Measurements from ENCODE around the gene PLCG2. TPM values are rescaled to one million over a fixed set of nuclear protein-coding genes. Genes with fewer than 3 reads are reported as not detected.

PLCG2 gene
- total and polyA plus RNA-seq, 2 of the 8 experiments (the other 6 are each of a cell fraction or from before 2014, with no cell fraction given), result 6.1 to 6.9 TPM

DNA sequence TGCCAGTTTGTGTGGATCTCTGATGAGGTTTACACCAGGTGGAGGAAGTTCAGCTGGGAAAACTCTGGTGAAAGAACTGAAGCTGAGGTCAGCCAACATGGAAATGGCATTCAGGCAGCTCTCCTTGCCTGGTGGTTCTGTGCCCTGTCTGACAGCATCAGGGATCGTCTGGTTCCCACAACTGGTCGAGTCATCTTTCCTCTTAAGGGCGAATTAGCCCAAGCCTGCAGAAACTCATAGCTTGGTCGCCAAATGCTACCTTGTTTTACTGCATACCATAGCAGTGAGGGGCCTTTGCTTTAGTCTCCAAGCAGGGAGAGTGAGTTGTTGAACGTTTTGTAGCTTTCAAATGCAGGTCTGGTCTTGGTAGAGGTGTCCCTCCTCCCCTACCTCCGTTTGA is 7.2 kb downstream of the PLCG2 start:
- Histone ChIP-seq H4K20me1 (replicated peaks in 1 of 2; ENCODE audit: control insufficient read depth in 1 of 2, insufficient read depth in 2 of 2, low read length in 2 of 2) (no peaks in the 10 kb centered on the region), H3K4me3 (ENCODE audit: extremely low read depth in 1 of 4, insufficient read depth in 2 of 4, low read depth in 3 of 4, low read length in 4 of 4) (no peak overlapping the region), H3K36me3 (ENCODE audit: control insufficient read depth in 2 of 4, insufficient read depth in 4 of 4, low read length in 3 of 4) (no peaks in the 10 kb centered on the region), H3K27me3 (replicated peaks in 1 of 4; ENCODE audit: control insufficient read depth in 3 of 4, extremely low read depth in 1 of 4, insufficient read depth in 3 of 4, low read length in 3 of 4) (peaks cover 0 to 4% (median 2%) of the 10 kb centered on the region in 4 experiments; a peak in 3 of 7 replicates), H3K14ac (ENCODE audit: insufficient read length) (no peak overlapping the region), H3K79me2 (ENCODE audit: control insufficient read depth in 1 of 2, insufficient read depth in 2 of 2, low read length in 2 of 2) (no peaks in the 10 kb centered on the region), H3K4me1 (replicated peaks in 1 of 4; ENCODE audit: control insufficient read depth in 3 of 4, insufficient read depth in 4 of 4, low read length in 3 of 4) (peaks cover 0 to 2% (median 0%) of the 10 kb centered on the region in 4 experiments; a peak in 3 of 7 replicates), H3K79me1 (ENCODE audit: low read depth, low read length) (no peaks in the 10 kb centered on the region), H3K18ac (ENCODE audit: extremely low read depth, low read length) (no peak overlapping the region; the same call in 1 of the 2 replicates), H2BK120ac (replicated peaks; ENCODE audit: low read depth, low read length) (no peak overlapping the region), H3K23ac (ENCODE audit: insufficient read length) (no peak overlapping the region), H4K8ac (ENCODE audit: extremely low read depth, insufficient read depth, low read length) (no peak overlapping the region), H3K4ac (replicated peaks; ENCODE audit: insufficient read length, low read depth, low read length) (no peak overlapping the region), H3K9ac (replicated peaks in 1 of 4; ENCODE audit: extremely low read depth in 1 of 4, low read depth in 3 of 4, low read length in 3 of 4) (no peak overlapping the region), H3K9me3 (ENCODE audit: insufficient read depth in 2 of 2, low read depth in 1 of 2, low read length in 1 of 2) (no peaks in the 10 kb centered on the region), H3K4me2 (ENCODE audit: insufficient read depth in 1 of 2, low read depth in 2 of 2, low read length in 2 of 2) (no peak overlapping the region), H2BK15ac (ENCODE audit: low read length) (no peak overlapping the region), H2BK5ac (ENCODE audit: low read depth, low read length) (no peak overlapping the region), H3K56ac (replicated peaks; ENCODE audit: insufficient read length, low read depth, low read length) (no peak overlapping the region), H2AFZ (ENCODE audit: low read length) (no peak overlapping the region), H3K23me2 (ENCODE audit: low read depth, low read length) (no peaks in the 10 kb centered on the region), H2AK5ac (ENCODE audit: low read depth, low read length) (no peak overlapping the region), H2BK12ac (ENCODE audit: low read depth, low read length) (no peak overlapping the region), H4K5ac (ENCODE audit: insufficient read length, low read depth, low read length) (no peak overlapping the region), H3K27ac (ENCODE audit: low read depth, low read length) (no peak overlapping the region), H4K91ac (replicated peaks; ENCODE audit: insufficient read length, low read length) (no peak overlapping the region), H2BK20ac (ENCODE audit: low read length) (no peak overlapping the region)
- 54% methylated on average over 6 of the region's 6 CpGs; no CpG with 5 or more reads in 1 of the 2 experiments for WGBS, 2 experiments (ENCODE audit: extremely low coverage in 1 of 2, insufficient coverage in 1 of 2, insufficient read length in 1 of 2, insufficient replicate concordance in 2 of 2, low coverage in 1 of 2, low lambda C conversion rate in 2 of 2, missing lambda C conversion rate in 1 of 2)
- POLR2A ChIA-PET (ENCODE audit: partially characterized antibody), result interaction anchor here (0.6 kb wide), 1 partner anchor 158 kb away, joined by 3 read pairs; no protein-coding TSS in a partner anchor
- DNase-seq (ENCODE audit: low read depth in 1 of 2, low spot score in 2 of 2) (no peak), FAIRE-seq (no peak)
- CTCF ChIA-PET (ENCODE audit: partially characterized antibody), result interaction anchor here (0.6 to 1.3 kb wide), 5 partner anchors 12 to 93 kb away, joined by 3 to 7 read pairs (median 4); no protein-coding TSS in a partner anchor
- no peak for TF ChIP-seq PHF8 (conservative IDR thresholded peaks at IDR 0.05; ENCODE audit: low read depth, low read length)
- TF ChIP-seq, protein P1, sequence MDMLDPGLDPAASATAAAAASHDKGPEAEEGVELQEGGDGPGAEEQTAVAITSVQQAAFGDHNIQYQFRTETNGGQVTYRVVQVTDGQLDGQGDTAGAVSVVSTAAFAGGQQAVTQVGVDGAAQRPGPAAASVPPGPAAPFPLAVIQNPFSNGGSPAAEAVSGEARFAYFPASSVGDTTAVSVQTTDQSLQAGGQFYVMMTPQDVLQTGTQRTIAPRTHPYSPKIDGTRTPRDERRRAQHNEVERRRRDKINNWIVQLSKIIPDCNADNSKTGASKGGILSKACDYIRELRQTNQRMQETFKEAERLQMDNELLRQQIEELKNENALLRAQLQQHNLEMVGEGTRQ (IDR thresholded peaks at IDR 0.05; ENCODE audit: low read length), result no peak
- TF ChIP-seq TAF7 (optimal IDR thresholded peaks at IDR 0.05; ENCODE audit: borderline replicate concordance, low read depth, low read length), result no peak
- TF ChIP-seq BACH1 (IDR thresholded peaks at IDR 0.05; ENCODE audit: low read length), result no peak
- TF ChIP-seq GTF2F1 (IDR thresholded peaks at IDR 0.05; ENCODE audit: borderline replicate concordance, low read depth, low read length), result no peak
- no peak for TF ChIP-seq KDM5A (IDR thresholded peaks at IDR 0.05; ENCODE audit: low read length)
- TF ChIP-seq ASH2L (IDR thresholded peaks at IDR 0.05; ENCODE audit: low read length), result no peak
- TF ChIP-seq JUN (IDR thresholded peaks at IDR 0.05; ENCODE audit: low read depth, low read length), result no peak
- TF ChIP-seq TCF12 (IDR thresholded peaks at IDR 0.05; ENCODE audit: low read depth, low read length), result no peak
- TF ChIP-seq, protein P2, sequence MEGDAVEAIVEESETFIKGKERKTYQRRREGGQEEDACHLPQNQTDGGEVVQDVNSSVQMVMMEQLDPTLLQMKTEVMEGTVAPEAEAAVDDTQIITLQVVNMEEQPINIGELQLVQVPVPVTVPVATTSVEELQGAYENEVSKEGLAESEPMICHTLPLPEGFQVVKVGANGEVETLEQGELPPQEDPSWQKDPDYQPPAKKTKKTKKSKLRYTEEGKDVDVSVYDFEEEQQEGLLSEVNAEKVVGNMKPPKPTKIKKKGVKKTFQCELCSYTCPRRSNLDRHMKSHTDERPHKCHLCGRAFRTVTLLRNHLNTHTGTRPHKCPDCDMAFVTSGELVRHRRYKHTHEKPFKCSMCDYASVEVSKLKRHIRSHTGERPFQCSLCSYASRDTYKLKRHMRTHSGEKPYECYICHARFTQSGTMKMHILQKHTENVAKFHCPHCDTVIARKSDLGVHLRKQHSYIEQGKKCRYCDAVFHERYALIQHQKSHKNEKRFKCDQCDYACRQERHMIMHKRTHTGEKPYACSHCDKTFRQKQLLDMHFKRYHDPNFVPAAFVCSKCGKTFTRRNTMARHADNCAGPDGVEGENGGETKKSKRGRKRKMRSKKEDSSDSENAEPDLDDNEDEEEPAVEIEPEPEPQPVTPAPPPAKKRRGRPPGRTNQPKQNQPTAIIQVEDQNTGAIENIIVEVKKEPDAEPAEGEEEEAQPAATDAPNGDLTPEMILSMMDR (IDR thresholded peaks at IDR 0.05; ENCODE audit: control extremely low read depth in 1 of 3, insufficient read depth in 1 of 3, low read depth in 1 of 3, low read length in 3 of 3), result no peak
- no peak for TF ChIP-seq BRCA1 (IDR thresholded peaks at IDR 0.05; ENCODE audit: low read depth, low read length)
